Measurements from ENCODE around the gene RNF222. TPM values are rescaled to one million over a fixed set of nuclear protein-coding genes. Genes with fewer than 3 reads are reported as not detected.

Gene RNF222
- total RNA-seq, 1 experiment from 2014 or later, result 0.09 TPM

DNA sequence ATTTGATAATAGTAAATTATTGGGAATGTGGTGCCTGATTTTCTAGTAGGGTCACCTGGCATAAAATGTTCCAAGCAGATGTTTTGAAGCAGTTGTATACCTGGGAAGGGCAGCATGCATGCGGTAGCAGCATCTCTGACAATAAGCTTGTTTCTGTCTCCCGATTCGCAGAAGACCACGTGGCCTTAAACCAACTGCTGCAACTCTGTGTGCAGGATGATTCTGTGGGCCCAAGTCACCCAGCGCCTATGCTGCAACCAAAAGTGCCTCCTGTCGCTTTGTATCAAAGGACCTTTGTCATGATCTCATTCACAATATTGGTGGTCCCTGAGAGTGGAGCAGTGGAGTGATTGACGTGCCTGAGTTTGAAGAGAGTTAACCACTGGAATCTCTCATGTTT, 46.1 kb upstream of the RNF222 start:
- peaks cover 10 to 15% of the 10 kb centered on the region in 2 experiments; a peak in 3 of 4 replicates for H3K4me1 Mint-ChIP-seq
- H3K56ac ChIP-seq (ENCODE audit: insufficient read length, low read depth, low read length), result no peak overlapping the region
- peaks cover 11% of the 10 kb centered on the region; the same call in 1 of the 2 replicates for H3K79me2 ChIP-seq (ENCODE audit: insufficient read depth, low read length)

More for the DNA sequence above, 46.1 kb upstream of the RNF222 start:
- no peak overlapping the region for H2BK20ac ChIP-seq (ENCODE audit: low read depth, low read length, poor library complexity, severe bottlenecking)
- H2BK5ac ChIP-seq (ENCODE audit: insufficient read length, low read length), result no peak overlapping the region
- H4K5ac ChIP-seq (ENCODE audit: insufficient read length, low read depth, low read length), result no peak overlapping the region
- H3K27me3 ChIP-seq (ENCODE audit: insufficient read depth, low read length), result no peaks in the 10 kb centered on the region
- H3K27ac ChIP-seq (ENCODE audit: insufficient read length, low read depth, low read length), result no peak overlapping the region
- no peak overlapping the region for H3K14ac ChIP-seq (ENCODE audit: insufficient read depth, low read length)
- H4K20me1 ChIP-seq (ENCODE audit: control insufficient read depth, insufficient read depth, insufficient read length), result no peaks in the 10 kb centered on the region
- DNase-seq, result no peak
- no peak overlapping the region for H2AFZ ChIP-seq (ENCODE audit: low read length)
- no peak overlapping the region for H2BK120ac ChIP-seq (ENCODE audit: low read depth, low read length, poor library complexity, severe bottlenecking)
- H3K36me3 Mint-ChIP-seq (ENCODE audit: insufficient read depth in 1 of 3, low read depth in 3 of 3), result peaks cover 10 to 29% (median 22%) of the 10 kb centered on the region in 3 experiments; a peak in 6 of 7 replicates
- no CpG with 5 or more reads among the region's 7 CpGs for WGBS (ENCODE audit: extremely low coverage, insufficient read length, low lambda C conversion rate)
- H3K23me2 ChIP-seq (ENCODE audit: insufficient read length, low read depth, low read length, poor library complexity, severe bottlenecking), result no peaks in the 10 kb centered on the region
- H3K23ac ChIP-seq (ENCODE audit: insufficient read length, low read depth, low read length), result no peak overlapping the region
- no peak overlapping the region for H3K4me3 Mint-ChIP-seq
- TF ChIP-seq, protein P1, sequence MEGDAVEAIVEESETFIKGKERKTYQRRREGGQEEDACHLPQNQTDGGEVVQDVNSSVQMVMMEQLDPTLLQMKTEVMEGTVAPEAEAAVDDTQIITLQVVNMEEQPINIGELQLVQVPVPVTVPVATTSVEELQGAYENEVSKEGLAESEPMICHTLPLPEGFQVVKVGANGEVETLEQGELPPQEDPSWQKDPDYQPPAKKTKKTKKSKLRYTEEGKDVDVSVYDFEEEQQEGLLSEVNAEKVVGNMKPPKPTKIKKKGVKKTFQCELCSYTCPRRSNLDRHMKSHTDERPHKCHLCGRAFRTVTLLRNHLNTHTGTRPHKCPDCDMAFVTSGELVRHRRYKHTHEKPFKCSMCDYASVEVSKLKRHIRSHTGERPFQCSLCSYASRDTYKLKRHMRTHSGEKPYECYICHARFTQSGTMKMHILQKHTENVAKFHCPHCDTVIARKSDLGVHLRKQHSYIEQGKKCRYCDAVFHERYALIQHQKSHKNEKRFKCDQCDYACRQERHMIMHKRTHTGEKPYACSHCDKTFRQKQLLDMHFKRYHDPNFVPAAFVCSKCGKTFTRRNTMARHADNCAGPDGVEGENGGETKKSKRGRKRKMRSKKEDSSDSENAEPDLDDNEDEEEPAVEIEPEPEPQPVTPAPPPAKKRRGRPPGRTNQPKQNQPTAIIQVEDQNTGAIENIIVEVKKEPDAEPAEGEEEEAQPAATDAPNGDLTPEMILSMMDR (conservative IDR thresholded peaks at IDR 0.05), result no peak
- H4K8ac ChIP-seq (replicated peaks; ENCODE audit: insufficient read length, low read depth, low read length), result no peak overlapping the region
- H3T11ph ChIP-seq (ENCODE audit: low read length), result no peak overlapping the region
- no peak overlapping the region for H2BK15ac ChIP-seq (ENCODE audit: low read depth, low read length)
- H3K27me3 Mint-ChIP-seq (ENCODE audit: low read depth), result no peaks in the 10 kb centered on the region
- H3K18ac ChIP-seq (ENCODE audit: insufficient read length, low read depth, low read length), result no peak overlapping the region
- H3K4me1 ChIP-seq (ENCODE audit: insufficient read depth, low read length), result no peaks in the 10 kb centered on the region
- H3K9me3 ChIP-seq (ENCODE audit: control insufficient read depth, low read depth, low read length), result no peaks in the 10 kb centered on the region
- H3K9me3 Mint-ChIP-seq, result no peaks in the 10 kb centered on the region
- H3K4me2 ChIP-seq (ENCODE audit: insufficient read depth, insufficient read length, low read length), result no peak overlapping the region
- H3K4ac ChIP-seq (ENCODE audit: low read depth, low read length), result no peak overlapping the region
- H3K9ac ChIP-seq (ENCODE audit: extremely low read depth, insufficient read length, low read length), result no peak overlapping the region
- H4K91ac ChIP-seq (ENCODE audit: insufficient read length, low read depth, low read length), result no peak overlapping the region
- H3K79me1 ChIP-seq (ENCODE audit: insufficient read depth, low read depth, low read length, poor library complexity, severe bottlenecking), result peaks cover 2% of the 10 kb centered on the region
- H2AK5ac ChIP-seq (ENCODE audit: insufficient read length, low read length), result no peak overlapping the region
- H3K27ac Mint-ChIP-seq, result peak overlapping the region in 2 of 3 experiments; percentile 36 to 41; a peak in 3 of 7 replicates
- no peak overlapping the region for H2BK12ac ChIP-seq (ENCODE audit: insufficient read length, low read depth, low read length)

Data from H9 (cell line).